Tibial nerve (tissue), 4 donors: Measurements from ENCODE around the gene TUBA1B. TPM values are rescaled to one million over a fixed set of nuclear protein-coding genes. Genes with fewer than 3 reads are reported as not detected.

Experiments used
- DNase-seq, 2 donors: peaks; one replicate each; pipeline ENCODE4 v3.0.0-alpha.2; 2019; ENCODE audit warnings: low spot score in 2 of 2
- H3K27ac ChIP-seq, 4 donors: fragments of 200-600 bp; sonication (generic) in 3 of 4; one replicate each; pipeline ENCODE4 v1.5.1; 2017 to 2019; ENCODE audit warnings: mild to moderate bottlenecking in 1 of 4
- H3K27me3 ChIP-seq, 2 donors: fragments of 200-600 bp; sonication (generic) in 1 of 2; one replicate each; pipeline versions ENCODE4 v1.5.1 to v1.6.0; 2017 to 2019
- H3K36me3 ChIP-seq, 3 donors: fragments of 200-600 bp; sonication (generic); one replicate each; pipeline ENCODE4 v1.5.1; 2018 to 2019
- H3K4me1 ChIP-seq, 4 donors: fragments of 200-600 bp; sonication (generic) in 3 of 4; one replicate each; pipeline ENCODE4 v1.5.1; 2017 to 2019
- H3K4me3 ChIP-seq, 4 donors: fragments of 200-600 bp; sonication (generic) in 3 of 4; one replicate each; pipeline ENCODE4 v1.5.1; 2017 to 2019; ENCODE audit warnings: mild to moderate bottlenecking in 1 of 4, moderate library complexity in 1 of 4
- H3K9me3 ChIP-seq, 4 donors: fragments of 200-600 bp; sonication (generic) in 3 of 4; one replicate each; pipeline ENCODE4 v1.5.1; 2017 to 2019
- EP300 ChIP-seq, 2 donors: sonication (generic); formaldehyde crosslinking; IDR thresholded peaks; one replicate each; pipeline ENCODE4 v1.6.1; 2017; ENCODE audit warnings: antibody characterized with exemption in 2 of 2, mild to moderate bottlenecking in 1 of 2
- POLR2A ChIP-seq, 2 donors: fragments of 450-650 bp; IDR thresholded peaks; one replicate each; pipeline ENCODE4 v1.6.1; 2017; ENCODE audit warnings: antibody characterized with exemption in 2 of 2, mild to moderate bottlenecking in 2 of 2, moderate library complexity in 2 of 2
- WGBS, 2 donors: methylation state at CpG; one replicate each; pipeline ENCODE4 v1.1.5; 2018; 5-methylcytosine and 5-hydroxymethylcytosine counted together
- total RNA-seq, 4 donors: library from RNA; depleted of rRNA; stranded (reverse); fragments of >200 nt; gene quantifications; one replicate each; pipeline ENCODE4 v1.1.0, GENCODE V29; 2016
- TF ChIP-seq, protein P1 (sequence below), 5 experiments: fragments of 200-600 bp in 3 of 5; fragments of 450-650 bp in 2 of 5; sonication (generic) in 3 of 5; IDR thresholded peaks; one replicate each; pipeline ENCODE4 v1.5.1; 2016 to 2019; ENCODE audit warnings: antibody characterized with exemption in 5 of 5, mild to moderate bottlenecking in 3 of 5, moderate library complexity in 2 of 5

TUBA1B gene
- total RNA-seq, 4 donors from 2014 or later, result 516 to 967 (median 709) TPM

DNA sequence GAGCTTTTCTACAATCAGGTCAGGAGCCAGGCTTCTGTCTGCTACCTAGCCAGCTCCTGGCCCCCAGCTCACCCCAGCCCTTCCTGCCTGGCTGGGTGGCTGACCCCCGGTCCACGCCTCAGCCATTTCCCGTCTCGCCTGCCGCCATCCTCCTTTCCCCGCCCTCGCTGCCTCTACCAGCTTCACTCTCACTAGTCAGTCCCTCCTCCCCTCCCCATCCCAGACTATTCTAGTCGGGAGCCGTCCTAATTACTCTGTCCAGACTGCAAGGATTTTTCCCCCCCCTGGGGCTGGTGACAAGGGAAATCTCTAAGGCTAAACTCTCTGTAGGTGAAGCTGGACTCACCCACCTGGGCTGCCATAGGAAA, 37.4 kb downstream of the TUBA1B start:
- DNase-seq, result no peak
- Histone ChIP-seq H3K9me3 (no peaks in the 10 kb centered on the region), H3K4me1 (peaks cover 0 to 79% (median 50%) of the 10 kb centered on the region in 4 donors), H3K4me3 (peak overlapping the region; percentile 30 to 65 (median 46)), H3K36me3 (peaks cover 0 to 29% (median 0%) of the 10 kb centered on the region in 3 donors), H3K27ac (peak overlapping the region; percentile 65 to 94 (median 84)), H3K27me3 (peaks cover 0 to 48% of the 10 kb centered on the region in 2 donors)
- WGBS, 2 donors, result 5 to 6% methylated on average over 9 of the region's 9 CpGs
- TF ChIP-seq, protein P1, sequence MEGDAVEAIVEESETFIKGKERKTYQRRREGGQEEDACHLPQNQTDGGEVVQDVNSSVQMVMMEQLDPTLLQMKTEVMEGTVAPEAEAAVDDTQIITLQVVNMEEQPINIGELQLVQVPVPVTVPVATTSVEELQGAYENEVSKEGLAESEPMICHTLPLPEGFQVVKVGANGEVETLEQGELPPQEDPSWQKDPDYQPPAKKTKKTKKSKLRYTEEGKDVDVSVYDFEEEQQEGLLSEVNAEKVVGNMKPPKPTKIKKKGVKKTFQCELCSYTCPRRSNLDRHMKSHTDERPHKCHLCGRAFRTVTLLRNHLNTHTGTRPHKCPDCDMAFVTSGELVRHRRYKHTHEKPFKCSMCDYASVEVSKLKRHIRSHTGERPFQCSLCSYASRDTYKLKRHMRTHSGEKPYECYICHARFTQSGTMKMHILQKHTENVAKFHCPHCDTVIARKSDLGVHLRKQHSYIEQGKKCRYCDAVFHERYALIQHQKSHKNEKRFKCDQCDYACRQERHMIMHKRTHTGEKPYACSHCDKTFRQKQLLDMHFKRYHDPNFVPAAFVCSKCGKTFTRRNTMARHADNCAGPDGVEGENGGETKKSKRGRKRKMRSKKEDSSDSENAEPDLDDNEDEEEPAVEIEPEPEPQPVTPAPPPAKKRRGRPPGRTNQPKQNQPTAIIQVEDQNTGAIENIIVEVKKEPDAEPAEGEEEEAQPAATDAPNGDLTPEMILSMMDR (IDR thresholded peaks at IDR 0.05), result no peak
- TF ChIP-seq POLR2A (IDR thresholded peaks at IDR 0.05) (no peak), EP300 (IDR thresholded peaks at IDR 0.05) (no peak)

DNA sequence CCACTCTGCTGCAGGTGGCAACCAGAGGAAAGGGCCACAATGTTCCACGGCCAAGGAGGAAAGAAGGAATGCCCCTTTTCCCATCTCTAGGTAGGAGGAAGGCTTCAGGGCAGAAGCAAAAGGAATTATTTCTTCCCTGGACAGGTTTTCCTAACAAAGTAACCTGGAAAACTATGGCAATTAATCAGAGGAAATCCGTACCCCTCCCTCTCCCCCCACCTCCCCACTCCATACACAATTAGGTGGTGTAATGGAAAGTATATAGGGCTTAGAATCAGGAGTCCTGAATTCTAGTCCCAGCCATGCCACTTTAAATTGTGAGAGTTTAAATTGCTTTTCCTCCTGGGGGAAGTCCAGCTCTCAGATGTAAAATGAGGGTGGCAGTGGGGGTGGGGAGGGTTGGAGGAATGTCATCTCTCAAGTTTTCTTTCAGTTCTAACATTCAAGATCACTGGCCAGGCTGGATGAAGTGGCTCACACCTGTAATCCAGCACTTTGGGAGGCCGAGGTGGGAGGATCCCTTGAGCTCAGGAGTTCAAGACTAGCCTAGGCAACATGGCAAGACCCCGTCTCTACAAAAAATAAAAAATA, 38.3 kb downstream of the TUBA1B start:
- H3K4me1 ChIP-seq, result peaks cover 0 to 84% (median 57%) of the 10 kb centered on the region in 4 donors
- H3K9me3 ChIP-seq, result no peaks in the 10 kb centered on the region
- no peak for DNase-seq
- TF ChIP-seq, protein P1 (IDR thresholded peaks at IDR 0.05), result no peak
- TF ChIP-seq POLR2A (IDR thresholded peaks at IDR 0.05), result no peak
- no peak for TF ChIP-seq EP300 (IDR thresholded peaks at IDR 0.05)
- H3K4me3 ChIP-seq, result peak overlapping the region; percentile 30 to 65 (median 46)
- WGBS, 2 donors, result 50 to 53% methylated on average over 4 of the region's 4 CpGs
- H3K36me3 ChIP-seq, result peaks cover 0 to 21% (median 0%) of the 10 kb centered on the region in 3 donors
- H3K27me3 ChIP-seq, result peaks cover 0 to 50% of the 10 kb centered on the region in 2 donors
- peak overlapping the region; percentile 65 to 94 (median 84) for H3K27ac ChIP-seq

DNA sequence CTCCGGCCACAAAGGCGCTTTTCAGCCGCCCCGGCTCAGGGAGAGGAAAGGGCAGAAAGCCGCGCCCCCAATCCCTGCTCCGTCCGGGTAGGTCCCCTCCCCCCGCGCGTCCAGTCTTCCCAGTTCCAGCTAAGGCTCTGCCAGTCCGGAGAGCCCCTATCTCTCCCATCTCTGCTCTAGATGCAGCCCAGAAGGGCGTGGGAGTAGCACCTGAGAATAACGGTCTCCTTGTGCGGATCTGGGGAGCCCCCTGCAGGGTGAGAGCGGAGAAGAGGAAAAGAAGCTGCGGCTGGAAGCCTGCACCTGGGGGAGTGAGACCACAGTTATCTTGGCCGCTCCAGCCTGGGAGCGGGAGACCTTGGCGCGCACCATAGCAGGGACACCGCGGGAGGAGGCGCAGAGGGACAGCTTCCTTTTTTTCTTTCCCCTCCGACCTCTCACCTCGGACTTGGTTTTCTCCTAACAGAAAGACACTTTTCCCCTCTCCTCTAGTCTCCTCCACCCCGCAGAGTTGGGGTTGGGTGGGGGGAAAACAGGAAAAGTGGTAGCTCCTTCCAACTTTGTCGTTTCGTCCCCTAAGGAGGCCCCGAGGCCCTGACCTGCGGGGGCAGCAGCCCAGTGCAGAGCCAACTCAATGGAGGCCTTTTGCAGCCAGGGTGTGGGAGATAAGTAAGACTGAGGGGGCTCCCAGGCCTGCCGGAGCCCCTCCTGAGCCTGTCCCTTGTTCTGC, 38.9 kb downstream of the TUBA1B start:
- peaks cover 0 to 14% (median 0%) of the 10 kb centered on the region in 3 donors for H3K36me3 ChIP-seq
- peak overlapping the region; percentile 50 to 94 (median 82) for H3K27ac ChIP-seq
- WGBS, 2 donors, result 4 to 5% methylated on average over 27 to 30 of the region's 32 CpGs
- peak in 1 of 2 donors; percentile 45 for DNase-seq
- peaks cover 0 to 84% (median 58%) of the 10 kb centered on the region in 4 donors for H3K4me1 ChIP-seq
- TF ChIP-seq POLR2A (IDR thresholded peaks at IDR 0.05) (peak; percentile 9 to 28), EP300 (IDR thresholded peaks at IDR 0.05) (peak in 1 of 2 donors; percentile 62)
- TF ChIP-seq, protein P1 (IDR thresholded peaks at IDR 0.05), result peak in 4 of 5 experiments; percentile 13 to 39 (median 24)
- H3K9me3 ChIP-seq, result no peaks in the 10 kb centered on the region
- H3K4me3 ChIP-seq, result peak overlapping the region; percentile 30 to 65 (median 42)
- H3K27me3 ChIP-seq, result peaks cover 0 to 50% of the 10 kb centered on the region in 2 donors

DNA sequence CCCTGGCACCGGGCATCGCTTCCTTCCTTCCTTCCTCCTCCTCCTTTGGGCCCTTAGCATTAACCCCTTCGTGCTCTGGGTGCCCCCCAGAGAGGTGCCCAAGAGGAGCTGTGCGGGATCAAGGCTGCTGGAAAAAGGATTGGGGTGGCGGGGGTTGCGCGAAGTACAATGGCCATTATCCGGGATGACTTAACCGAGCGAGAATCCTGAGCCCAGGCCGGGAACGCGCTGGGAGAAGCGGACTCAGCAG, 39.4 kb downstream of the TUBA1B start:
- Histone ChIP-seq H3K4me1 (peaks cover 0 to 84% (median 58%) of the 10 kb centered on the region in 4 donors), H3K4me3 (peak overlapping the region; percentile 30 to 65 (median 42)), H3K27ac (peak overlapping the region; percentile 63 to 94 (median 82)), H3K27me3 (peaks cover 0 to 50% of the 10 kb centered on the region in 2 donors), H3K9me3 (no peaks in the 10 kb centered on the region), H3K36me3 (peaks cover 0 to 9% (median 0%) of the 10 kb centered on the region in 3 donors)
- TF ChIP-seq POLR2A (IDR thresholded peaks at IDR 0.05) (no peak), EP300 (IDR thresholded peaks at IDR 0.05) (peak in 1 of 2 donors; percentile 74)
- TF ChIP-seq, protein P1 (IDR thresholded peaks at IDR 0.05), result no peak
- WGBS, 2 donors, result 1 to 2% methylated on average over 14 of the region's 14 CpGs
- DNase-seq, result no peak
